Measurements from ENCODE around the gene TBRG4.

Gene TBRG4

GRCh38 chr7:45102785-45103712, 8.4 kb downstream of the TBRG4 start:
- DNase-seq: no peak
- in situ Hi-C loops (cut with MboI; ENCODE audit: low pct_unique_long_range_greater_than_20kb, low sequenced_read_pairs): no loop called here

- in situ Hi-C loops (cut with MboI; ENCODE audit: low pct_unique_long_range_greater_than_20kb, low sequenced_read_pairs): no loop called here
- no peak for DNase-seq
These were observed 9.7 kb downstream of the TBRG4 start for GRCh38 chr7:45101748-45102147.

- DNase-seq: no peak
- in situ Hi-C loops (cut with MboI; ENCODE audit: low pct_unique_long_range_greater_than_20kb, low sequenced_read_pairs): no loop called here
These were observed 10.6 kb downstream of the TBRG4 start for GRCh38 chr7:45100761-45101480.

- DNase-seq: no peak
- in situ Hi-C loops (cut with MboI; ENCODE audit: low pct_unique_long_range_greater_than_20kb, low sequenced_read_pairs): no loop called here
These were observed 11.4 kb downstream of the TBRG4 start for GRCh38 chr7:45099891-45100760.

GRCh38 chr7:45098983-45099839, 12.3 kb downstream of the TBRG4 start:
- no peak for DNase-seq
- in situ Hi-C loops (cut with MboI; ENCODE audit: low pct_unique_long_range_greater_than_20kb, low sequenced_read_pairs): no loop called here

- no peak for DNase-seq
- in situ Hi-C loops (cut with MboI; ENCODE audit: low pct_unique_long_range_greater_than_20kb, low sequenced_read_pairs): no loop called here
These were observed 18.6 kb downstream of the TBRG4 start for GRCh38 chr7:45092931-45093235.

- DNase-seq: no peak
- in situ Hi-C loops (cut with MboI; ENCODE audit: low pct_unique_long_range_greater_than_20kb, low sequenced_read_pairs): no loop called here
These were observed 19.2 kb downstream of the TBRG4 start for GRCh38 chr7:45092100-45092930.

- in situ Hi-C loops (cut with MboI; ENCODE audit: low pct_unique_long_range_greater_than_20kb, low sequenced_read_pairs): no loop called here
- peak; percentile 29 for DNase-seq
These were observed 22.1 kb downstream of the TBRG4 start for GRCh38 chr7:45089341-45089891.

GRCh38 chr7:45088821-45089340, 22.6 kb downstream of the TBRG4 start, which contains the start of gene NACAD:
NACAD (minus strand) TSS chr7:45088969; CDS start chr7:45088894, 75 bp downstream.
- in situ Hi-C loops (cut with MboI; ENCODE audit: low pct_unique_long_range_greater_than_20kb, low sequenced_read_pairs): no loop called here
- no peak for DNase-seq

- DNase-seq: no peak
- in situ Hi-C loops (cut with MboI; ENCODE audit: low pct_unique_long_range_greater_than_20kb, low sequenced_read_pairs): no loop called here
These were observed 23.3 kb downstream of the TBRG4 start for GRCh38 chr7:45088146-45088701.

- DNase-seq: no peak
- in situ Hi-C loops (cut with MboI; ENCODE audit: low pct_unique_long_range_greater_than_20kb, low sequenced_read_pairs): no loop called here
These were observed 24.0 kb downstream of the TBRG4 start for GRCh38 chr7:45087301-45088145.

- in situ Hi-C loops (cut with MboI; ENCODE audit: low pct_unique_long_range_greater_than_20kb, low sequenced_read_pairs): no loop called here
- DNase-seq: no peak
These were observed 25.0 kb downstream of the TBRG4 start for GRCh38 chr7:45086331-45087065.

GRCh38 chr7:45085619-45086200, 25.8 kb downstream of the TBRG4 start:
- DNase-seq: no peak
- in situ Hi-C loops (cut with MboI; ENCODE audit: low pct_unique_long_range_greater_than_20kb, low sequenced_read_pairs): no loop called here

- no peak for DNase-seq
- in situ Hi-C loops (cut with MboI; ENCODE audit: low pct_unique_long_range_greater_than_20kb, low sequenced_read_pairs): no loop called here
These were observed 26.4 kb downstream of the TBRG4 start for GRCh38 chr7:45084901-45085618.

- in situ Hi-C loops (cut with MboI; ENCODE audit: low pct_unique_long_range_greater_than_20kb, low sequenced_read_pairs): no loop called here
- DNase-seq: no peak
These were observed 27.2 kb downstream of the TBRG4 start for GRCh38 chr7:45084336-45084735.
